NCI-H460 (cell line): Measurements from ENCODE around the gene MYO1D. TPM values are rescaled to one million over a fixed set of nuclear protein-coding genes. Genes with fewer than 3 reads are reported as not detected.
A peak's percentile ranks its signal among the peaks of the same experiment; 100 is the strongest.

Experiments
- DNase-seq: peaks from one replicate; pipeline ENCODE4 v3.0.0-alpha.2; 2016; ENCODE audit warnings: low read depth; ENCODE audit errors: extremely low read depth
- total RNA-seq: library from RNA; depleted of rRNA; stranded (reverse); fragments of >200 nt; shearing (Covaris generic); gene quantifications from 2 replicates; pipeline ENCODE4 v1.2.3, GENCODE V29; 2014

Gene MYO1D
- total RNA-seq, 1 experiment from 2014 or later = 5.0 TPM

DNA sequence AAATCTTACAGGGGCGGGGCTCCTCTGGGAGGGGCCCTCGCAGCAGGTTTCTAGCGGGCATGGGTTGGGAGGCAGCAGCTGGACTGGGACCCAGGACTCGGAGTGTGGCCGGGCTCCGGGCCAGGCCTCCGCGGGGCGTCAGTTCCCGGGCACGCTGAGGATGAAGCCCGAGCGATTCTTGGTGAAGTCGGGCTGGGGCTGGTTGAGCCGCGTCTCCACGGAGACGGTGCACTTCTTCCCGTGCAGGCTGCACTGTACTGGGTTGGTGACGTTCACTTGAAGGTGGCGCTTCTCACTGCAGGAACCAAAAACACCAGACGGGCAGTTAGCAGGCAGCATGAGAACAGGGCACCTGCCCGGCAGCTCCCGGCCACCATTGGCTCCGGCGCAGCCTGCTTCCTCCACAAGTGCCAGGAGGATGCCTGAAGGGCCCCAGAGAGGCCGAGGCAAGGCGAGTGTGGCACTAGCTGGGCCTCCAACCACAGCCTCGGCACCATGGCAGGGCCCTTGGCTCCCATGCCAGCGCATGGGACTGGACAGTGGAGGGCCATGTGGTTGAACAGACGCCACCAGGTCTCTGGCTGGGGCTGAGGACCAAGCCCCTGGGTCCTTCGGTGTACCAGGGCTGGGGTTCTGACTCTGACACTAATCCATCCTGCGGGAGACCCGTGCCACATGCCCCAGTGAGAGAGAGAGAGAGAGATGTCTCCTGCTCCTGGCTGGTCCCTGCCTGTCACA, 382.1 kb downstream of the MYO1D start:
- no peak for DNase-seq

DNA sequence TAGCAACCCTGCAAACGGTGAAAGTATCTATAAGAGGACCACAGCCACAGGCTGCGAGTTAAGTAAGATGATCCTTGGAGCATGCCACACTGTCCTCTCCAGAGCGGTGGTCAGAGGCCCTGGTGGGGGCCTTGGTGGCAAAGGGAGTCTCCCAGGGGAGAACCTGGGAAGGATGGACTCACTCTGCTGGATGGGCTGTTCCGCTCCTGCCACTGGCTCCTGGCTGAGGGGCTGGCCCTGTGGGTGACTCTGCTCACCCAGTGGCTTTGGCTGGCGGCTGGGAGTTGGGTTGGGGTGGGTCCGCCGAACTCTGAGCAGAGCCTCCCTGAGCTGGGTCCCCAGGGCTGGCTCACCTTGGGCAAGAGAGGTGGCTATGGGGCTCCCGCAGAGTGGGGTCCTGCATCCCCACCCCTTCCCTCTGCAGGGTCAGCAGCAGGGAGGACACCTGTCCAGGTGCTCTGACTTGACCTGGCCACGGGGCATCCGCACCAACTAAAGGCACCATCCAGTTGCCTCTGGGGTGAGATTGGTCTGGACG, 382.9 kb downstream of the MYO1D start:
- no peak for DNase-seq

DNA sequence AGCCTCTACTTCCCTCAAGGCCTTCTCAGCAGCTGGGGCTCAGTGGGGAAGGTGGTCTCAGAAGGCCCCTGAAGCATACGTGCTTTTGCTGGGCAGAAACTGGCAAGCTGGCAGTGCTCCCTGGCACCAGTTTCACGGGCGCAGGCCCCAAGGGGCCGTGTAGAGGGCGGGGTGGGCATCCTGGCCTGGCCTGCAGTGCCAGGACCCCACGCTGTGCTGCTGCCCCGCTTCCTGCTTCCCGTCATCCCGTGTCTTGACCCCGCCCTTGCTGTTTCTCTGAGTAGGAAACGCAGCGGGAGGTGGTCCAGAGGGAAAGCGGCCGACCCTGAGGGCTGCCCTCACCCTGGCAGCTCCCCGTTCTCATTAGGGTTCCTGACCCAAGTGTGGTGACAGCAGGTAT, 383.4 kb downstream of the MYO1D start:
- DNase-seq = no peak

DNA sequence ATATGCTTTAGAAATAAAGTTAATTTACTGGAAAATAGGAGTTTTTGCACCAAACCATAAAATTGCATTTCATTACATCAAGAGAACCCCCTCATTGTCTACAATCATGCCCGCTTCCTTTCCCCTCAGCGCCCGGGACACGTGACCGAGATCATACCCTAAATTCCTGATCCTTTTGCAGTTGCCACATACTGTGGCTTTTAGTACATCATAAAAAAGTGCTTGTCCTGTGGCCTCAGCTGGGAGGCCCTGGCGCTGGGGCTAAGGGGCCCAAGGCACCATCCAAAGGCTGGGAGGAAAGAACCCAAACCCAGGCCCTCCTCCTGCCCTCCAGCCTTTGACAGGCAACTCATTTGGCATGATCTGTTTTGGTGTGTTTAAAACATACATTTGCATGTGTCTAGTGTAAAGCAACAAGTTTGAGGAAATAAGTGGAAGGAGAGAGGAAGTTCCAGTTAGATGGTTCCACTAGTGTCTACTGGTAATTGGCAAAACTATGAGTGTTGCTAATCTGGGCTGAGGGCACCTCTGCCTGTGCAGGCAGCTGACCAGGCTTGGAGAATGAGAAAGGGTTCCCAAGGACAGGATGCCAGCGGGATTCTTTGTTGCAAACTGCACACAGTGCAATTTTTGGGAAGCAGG, 384.2 kb downstream of the MYO1D start:
- DNase-seq = no peak

DNA sequence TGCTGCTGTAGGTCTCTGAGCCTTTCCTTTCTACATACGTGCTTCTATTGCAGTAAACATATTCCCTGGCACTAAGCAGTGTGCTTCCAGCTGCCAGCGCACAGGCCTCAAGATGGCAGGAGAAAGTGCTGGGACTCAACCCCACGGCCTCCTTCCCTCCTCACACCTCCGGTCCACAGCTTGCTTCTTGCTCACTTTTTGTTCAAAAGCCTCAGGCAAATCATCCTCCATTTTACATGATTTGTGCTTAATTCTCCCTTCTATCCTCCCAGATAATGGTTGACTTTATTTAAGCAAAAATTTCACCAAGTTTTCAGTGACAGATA, 384.7 kb downstream of the MYO1D start:
- DNase-seq = no peak

DNA sequence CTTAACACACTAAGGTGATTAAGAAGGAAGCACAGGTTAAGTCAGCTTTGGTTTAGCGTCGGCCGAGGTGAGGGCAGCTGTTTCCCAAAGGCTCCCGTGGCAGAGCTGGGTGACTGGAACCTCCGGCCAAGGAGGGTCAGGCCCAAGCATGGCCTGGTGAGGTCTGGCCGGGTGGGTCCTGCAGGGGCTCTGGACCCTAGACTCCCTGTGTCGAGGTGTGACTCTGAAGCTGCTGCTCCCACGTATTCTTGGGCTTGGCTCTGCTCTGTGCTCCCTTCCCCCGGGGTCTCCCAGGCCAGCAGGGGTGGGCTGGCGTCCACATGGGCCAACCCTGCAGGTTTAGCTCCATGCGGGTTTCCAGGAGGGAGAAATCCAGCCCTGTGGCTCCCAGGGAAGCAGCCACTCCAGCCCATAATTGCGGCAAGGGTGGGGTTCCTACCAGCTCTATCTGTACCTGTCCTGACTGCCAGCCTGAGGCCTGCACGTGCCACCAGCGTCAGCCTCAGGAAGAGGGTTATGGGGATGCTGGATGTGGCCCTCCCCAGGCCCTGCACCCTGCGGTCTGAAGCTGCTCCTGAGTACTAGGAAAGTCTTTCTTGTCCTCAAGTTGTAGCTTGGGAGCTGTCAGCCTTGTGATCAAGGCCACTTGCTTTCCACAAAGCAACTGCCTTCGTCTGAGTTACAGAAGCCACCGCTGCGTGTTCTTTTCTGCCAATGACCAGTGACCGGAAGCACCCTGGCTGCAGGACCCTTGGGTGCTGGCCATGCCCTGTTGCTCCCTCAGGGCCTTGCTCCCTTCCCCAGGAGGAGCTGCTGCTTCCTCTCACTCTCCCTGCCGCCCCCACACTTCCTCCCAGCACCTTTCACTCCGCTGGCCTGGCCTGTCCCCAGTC, 385.3 kb downstream of the MYO1D start:
- no peak for DNase-seq

DNA sequence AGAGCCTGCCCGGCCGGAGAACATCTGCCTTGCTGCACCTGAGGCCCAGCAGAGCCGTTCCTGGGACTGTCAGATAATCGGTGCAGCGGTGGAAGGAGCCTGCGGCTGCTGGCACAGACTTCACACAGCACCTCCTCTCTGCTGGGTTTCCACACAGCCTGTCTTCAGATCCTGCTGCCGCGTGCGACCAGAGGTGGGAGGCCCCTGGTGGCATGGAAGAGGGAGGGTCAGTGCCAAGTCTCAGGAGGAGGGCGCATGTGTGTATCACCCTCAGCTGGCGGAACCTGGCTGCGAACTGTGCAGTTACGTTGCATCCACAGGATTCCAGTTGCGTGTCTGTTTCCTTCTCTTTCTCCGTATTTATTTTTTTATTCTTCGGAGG, 386.8 kb downstream of the MYO1D start:
- DNase-seq = no peak

DNA sequence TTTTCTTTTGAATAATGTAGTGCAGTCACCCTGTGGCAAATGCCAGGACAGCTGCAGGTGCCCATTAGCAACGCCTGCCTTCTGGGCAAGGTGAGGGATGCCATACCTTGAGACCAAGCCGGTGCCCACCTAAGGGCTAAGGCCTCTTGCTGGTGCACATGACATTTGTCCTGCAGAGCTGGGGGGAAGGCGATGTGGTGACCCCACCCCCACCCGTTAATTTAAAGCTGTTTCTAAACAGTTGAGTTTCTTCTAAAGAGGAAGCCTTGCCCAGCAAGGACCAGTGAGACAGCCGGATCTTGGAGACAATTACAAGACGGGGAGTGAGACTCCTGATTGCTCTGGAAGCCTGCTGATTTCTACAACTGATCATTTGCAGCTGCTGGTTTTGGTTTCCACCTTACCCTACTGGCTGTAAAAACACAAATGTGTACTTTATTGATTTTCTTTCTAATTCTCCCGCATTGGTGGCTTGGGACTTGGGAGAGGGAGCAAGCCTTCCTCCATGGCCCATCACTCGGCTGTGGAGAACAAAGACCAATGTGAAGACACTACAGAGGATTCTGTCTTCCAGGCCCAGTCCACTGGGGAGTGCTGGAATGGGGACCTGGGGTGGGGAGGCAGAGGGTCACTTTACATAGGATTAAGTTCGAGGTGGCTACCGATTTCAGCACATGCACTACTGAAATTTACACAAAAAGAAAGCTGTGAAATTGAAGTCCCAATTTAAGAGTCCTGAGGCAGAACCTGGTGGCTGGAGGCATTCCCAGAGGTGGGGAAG, 387.4 kb downstream of the MYO1D start:
- no peak for DNase-seq

DNA sequence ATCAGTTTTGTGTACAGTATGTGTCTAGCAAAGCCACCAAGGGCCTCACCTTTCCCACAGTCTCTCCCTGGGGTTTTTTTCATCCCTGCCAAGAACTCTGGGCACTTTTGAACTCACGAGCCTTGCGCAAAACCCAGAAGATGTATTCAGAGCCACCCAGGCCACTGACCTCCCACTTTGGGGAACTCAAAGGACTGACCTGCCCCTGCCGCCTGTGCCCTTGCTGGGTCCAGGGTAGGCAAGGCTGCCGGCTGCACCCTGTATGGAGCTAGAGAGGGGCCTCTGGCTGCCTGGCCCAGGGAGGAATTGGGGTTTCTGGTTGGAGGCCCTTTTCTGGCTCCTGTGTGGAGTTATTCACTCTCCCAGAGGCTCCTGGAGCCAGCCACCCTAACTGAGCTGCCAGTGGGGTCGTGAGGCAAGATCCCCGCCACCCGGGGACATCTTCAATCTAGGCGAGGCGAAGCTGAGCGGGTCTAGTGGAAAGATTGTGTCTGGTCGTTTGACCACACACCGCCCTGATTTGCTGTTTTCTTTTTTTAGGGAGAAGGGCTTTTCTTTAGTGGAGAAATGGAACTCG, 388.2 kb downstream of the MYO1D start:
- no peak for DNase-seq

DNA sequence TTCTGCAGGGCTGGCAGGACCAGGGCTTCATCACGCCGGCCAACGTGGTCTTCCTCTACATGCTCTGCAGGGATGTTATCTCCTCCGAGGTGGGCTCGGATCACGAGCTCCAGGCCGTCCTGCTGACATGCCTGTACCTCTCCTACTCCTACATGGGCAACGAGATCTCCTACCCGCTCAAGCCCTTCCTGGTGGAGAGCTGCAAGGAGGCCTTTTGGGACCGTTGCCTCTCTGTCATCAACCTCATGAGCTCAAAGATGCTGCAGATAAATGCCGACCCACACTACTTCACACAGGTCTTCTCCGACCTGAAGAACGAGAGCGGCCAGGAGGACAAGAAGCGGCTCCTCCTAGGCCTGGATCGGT, 388.8 kb downstream of the MYO1D start:
- DNase-seq = no peak

DNA sequence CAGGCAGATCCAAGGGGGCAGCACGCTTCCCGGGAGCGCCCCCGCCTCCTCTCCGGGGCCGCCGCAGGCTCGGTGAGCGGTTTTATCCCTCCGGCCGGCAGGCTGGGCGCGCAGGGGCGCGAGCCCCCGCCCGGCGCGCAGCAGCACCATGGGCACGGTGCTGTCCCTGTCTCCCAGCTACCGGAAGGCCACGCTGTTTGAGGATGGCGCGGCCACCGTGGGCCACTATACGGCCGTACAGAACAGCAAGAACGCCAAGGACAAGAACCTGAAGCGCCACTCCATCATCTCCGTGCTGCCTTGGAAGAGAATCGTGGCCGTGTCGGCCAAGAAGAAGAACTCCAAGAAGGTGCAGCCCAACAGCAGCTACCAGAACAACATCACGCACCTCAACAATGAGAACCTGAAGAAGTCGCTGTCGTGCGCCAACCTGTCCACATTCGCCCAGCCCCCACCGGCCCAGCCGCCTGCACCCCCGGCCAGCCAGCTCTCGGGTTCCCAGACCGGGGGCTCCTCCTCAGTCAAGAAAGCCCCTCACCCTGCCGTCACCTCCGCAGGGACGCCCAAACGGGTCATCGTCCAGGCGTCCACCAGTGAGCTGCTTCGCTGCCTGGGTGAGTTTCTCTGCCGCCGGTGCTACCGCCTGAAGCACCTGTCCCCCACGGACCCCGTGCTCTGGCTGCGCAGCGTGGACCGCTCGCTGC, 389.3 kb downstream of the MYO1D start:
- no peak for DNase-seq

DNA sequence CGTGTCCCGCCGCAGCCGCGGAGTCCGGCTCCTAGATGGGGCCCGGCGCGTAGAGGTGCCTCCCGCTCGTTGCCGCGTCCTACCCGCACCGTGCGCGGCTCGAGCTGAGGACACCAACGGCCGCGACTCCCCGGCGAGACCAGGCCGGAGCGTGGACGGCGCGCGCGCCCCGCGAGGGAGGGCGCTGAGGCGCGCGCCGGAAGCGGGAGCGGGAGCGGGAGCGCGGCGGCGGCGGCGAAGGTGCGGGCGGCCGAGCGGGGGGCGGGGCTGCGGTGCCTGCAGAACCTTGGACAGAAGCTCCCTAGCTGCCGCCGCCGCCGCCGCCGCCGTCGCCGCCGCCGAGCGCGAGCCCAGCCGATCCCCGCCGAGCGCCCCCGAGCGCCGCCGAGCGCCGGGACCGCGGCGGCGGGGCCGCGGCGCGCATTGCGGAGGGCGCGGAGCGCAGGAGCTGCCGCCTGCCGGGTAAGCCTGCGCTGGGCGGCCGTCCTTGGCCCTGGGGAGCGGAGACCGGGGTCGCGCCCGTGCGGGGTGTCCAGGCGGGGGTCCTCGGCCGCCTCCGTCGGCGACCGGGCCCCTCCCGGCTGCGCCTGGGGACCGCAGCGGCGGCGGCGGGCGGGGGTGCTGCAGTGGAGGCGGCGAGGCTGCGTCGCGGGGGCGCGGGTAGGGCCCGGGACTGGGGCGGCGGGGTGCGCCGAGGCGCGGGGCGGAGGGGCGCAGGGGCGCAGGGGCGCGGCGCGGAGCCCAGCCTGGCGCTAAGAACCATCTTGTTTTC, 390.0 kb downstream of the MYO1D start, which contains the start of gene CDK5R1:
Gene CDK5R1 (plus strand): TSS at position 293 of the 772 bp plus-strand sequence. CDS start 628 bp downstream, outside the sequence.
- DNase-seq = peak; percentile 61

DNA sequence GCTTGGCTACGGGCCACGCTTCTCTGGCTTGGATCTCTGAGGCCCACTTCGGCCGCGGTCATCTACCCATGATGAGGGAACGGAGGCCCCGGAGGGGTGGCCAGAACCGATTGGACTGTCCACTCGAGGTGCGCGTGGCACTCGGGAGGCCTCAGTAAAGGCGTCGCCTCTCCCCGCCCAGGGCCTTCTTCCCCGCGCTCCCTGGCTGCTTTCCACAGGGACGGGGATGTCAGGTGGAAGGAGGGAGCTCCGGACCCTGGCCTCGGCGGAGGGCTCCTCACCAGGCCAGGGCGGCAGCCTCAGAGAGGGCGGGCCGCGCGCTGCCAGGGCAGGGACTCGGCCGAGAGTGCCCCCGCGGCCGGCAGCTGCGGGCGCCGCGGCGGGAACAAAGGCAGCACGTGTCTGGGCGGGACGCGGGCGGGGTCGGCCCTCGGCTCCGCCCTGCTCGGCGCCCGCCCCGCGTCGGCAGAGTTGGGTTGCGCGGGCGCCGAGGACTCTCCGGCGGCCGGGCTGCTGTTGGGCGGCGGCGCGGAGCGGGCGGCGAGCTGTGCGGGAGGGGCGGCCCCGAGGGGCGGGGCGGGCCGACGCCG, 390.7 kb downstream of the MYO1D start:
- peak; percentile 64 for DNase-seq

DNA sequence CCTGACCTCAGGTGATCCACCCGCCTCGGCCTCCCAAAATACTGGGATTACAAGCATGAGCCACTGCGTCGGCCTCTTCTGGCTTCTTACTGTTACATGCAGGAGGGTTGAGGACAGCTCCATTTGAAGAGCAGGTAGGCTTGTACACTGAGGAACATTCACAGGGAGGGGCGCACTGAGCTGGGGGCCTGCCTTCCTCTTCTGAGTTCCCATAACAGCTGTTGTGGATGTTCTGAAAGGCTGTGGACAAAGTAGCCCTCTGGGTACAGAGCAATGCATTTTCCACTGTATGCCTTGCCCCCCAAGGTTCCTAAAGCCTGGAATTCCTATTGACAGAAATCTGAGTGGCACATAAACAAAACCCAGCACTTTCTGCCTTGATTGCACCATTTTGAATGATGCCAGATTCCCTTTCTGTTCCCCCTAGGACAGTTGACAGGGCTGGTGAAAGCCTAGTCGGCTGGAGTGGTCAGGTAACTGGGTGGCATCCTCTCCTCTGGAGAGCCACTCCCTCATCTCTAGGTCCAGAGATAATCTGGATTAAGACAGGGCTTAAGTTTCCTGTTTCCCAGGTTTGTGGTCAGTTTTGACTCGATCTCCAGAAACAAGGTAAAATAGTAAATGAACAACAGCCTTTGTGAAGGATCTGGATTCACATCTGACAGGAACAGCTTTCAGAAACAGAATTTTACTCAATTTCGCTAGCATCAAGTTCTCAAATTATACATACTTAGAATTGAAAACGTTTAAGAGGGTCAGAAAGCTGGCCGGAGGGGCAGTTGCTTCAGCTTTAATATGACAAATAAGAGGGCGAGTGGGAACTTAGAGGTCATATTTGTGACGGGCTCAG, 391.4 kb downstream of the MYO1D start:
- no peak for DNase-seq

DNA sequence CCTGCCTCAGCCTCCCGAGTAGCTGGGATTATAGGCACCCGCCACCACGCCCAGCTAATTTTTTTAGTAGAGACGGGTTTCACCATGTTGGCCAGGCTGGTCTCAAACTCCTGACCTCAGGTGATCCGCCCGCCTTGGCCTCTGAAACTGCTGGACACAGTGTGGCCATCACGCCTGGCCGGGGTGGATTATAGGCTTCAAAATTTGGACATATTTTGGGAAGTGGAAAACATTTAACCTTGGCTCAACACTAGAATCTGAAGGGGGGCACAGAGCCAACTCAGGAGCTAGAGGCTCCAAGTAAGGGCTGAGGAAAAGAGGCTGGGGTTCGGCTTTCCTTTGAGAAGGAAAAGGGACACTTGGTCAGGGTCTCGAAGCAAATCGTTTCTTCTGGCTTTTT, 392.3 kb downstream of the MYO1D start:
- no peak for DNase-seq

DNA sequence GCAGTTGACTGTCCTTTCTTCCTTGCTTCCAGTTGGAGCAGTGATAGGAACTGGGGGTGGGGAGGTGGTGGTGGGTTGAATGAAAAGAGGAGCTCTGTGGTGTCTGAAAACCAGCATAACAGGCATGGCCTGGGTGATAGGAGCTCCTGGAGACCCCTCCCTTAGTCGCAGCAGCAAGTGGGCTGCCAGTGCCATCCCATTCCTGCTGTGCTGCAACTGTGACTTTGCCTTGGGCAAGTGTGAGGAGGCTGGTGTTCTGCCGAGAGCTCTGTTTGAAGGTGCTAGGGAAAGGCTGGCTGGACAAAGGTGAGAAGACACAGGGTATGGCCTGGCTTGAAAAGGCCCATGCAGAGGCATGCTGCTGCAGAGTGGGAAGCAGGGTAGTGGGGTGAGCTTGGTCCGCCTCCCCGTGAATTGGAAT, 392.9 kb downstream of the MYO1D start:
- DNase-seq = no peak

DNA sequence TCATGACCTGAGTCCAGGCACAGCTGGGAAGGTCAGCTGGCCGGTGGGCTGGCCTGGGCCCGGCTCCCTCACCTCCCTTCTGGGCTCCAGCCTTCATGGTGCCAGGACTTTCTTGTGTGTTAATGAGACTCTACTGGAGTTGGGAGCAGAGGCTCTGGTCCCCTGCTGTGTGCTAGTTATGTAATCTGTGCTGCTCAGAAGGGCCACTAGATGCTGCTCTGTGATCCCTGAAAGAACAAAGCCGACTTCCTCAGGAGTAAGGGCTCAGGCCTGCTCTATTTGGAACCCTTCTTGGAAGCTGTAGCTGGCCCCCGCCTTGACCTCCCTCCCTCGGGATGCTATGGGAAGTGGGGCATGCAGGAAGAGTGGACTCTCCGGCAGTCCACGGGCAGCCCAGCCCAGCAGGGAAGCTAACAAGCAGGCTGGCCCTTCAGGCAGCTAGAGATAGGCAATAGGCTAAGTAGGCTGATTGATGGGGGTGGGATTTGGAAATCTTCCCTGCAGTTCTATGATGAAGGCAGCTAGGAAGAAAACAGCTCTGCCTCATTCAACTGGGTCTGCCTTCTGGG, 393.4 kb downstream of the MYO1D start:
- DNase-seq = peak; percentile 62
